ENCODE data around the gene ACRBP. TPM values are rescaled to one million over a fixed set of nuclear protein-coding genes. Genes with fewer than 3 reads are reported as not detected.

Gene ACRBP
- total RNA-seq, 4 donors from 2014 or later = 2.2 to 2.9 (median 2.7) TPM; not detected in 1

GRCh38 chr12:6626654-6627283 is 20.5 kb downstream of the ACRBP start:
- no peak overlapping the region for H3K27ac ChIP-seq
- no peaks in the 10 kb centered on the region for H3K36me3 ChIP-seq
- WGBS, 2 donors (ENCODE audit: low coverage in 1 of 2) = 76 to 85% methylated on average over 6 to 8 of the region's 8 CpGs
- in situ Hi-C loops (cut with MboI; ENCODE audit: low pct_ligation_motif_present in 1 of 4, low pct_unique_long_range_greater_than_20kb in 1 of 4, low sequenced_read_pairs in 3 of 4) = no loop called here
- no peak for DNase-seq
- peaks cover 0 to 10% (median 7%) of the 10 kb centered on the region in 4 donors for H3K4me1 ChIP-seq
- intact Hi-C loops (cut with DNase I; ENCODE audit: low total_unique reads) = no loop called here
- H3K9me3 ChIP-seq = no peaks in the 10 kb centered on the region
- TF ChIP-seq POLR2AphosphoS5 (IDR thresholded peaks at IDR 0.05) = no peak
- no peak for TF ChIP-seq EP300 (IDR thresholded peaks at IDR 0.05; ENCODE audit: low read depth)
- TF ChIP-seq POLR2A (IDR thresholded peaks at IDR 0.05) = no peak
- TF ChIP-seq CTCF (IDR thresholded peaks at IDR 0.05) = no peak
- H3K27me3 ChIP-seq = no peaks in the 10 kb centered on the region
- no peak overlapping the region for H3K4me3 ChIP-seq

- no peak overlapping the region for H3K27ac ChIP-seq
- TF ChIP-seq CTCF (IDR thresholded peaks at IDR 0.05) = no peak
- no peak for TF ChIP-seq EP300 (IDR thresholded peaks at IDR 0.05; ENCODE audit: low read depth)
- no peak for TF ChIP-seq POLR2A (IDR thresholded peaks at IDR 0.05)
- TF ChIP-seq POLR2AphosphoS5 (IDR thresholded peaks at IDR 0.05) = no peak
- in situ Hi-C loops (cut with MboI; ENCODE audit: low pct_ligation_motif_present in 1 of 4, low pct_unique_long_range_greater_than_20kb in 1 of 4, low sequenced_read_pairs in 3 of 4) (no loop called here), intact Hi-C loops (cut with DNase I; ENCODE audit: low total_unique reads) (no loop called here)
- H3K9me3 ChIP-seq = no peaks in the 10 kb centered on the region
- peaks cover 0 to 4% (median 1%) of the 10 kb centered on the region in 4 donors for H3K4me1 ChIP-seq
- H3K27me3 ChIP-seq = no peaks in the 10 kb centered on the region
- H3K4me3 ChIP-seq = no peak overlapping the region
- 95% methylated on average over 26 of the region's 29 CpGs; no CpG with 5 or more reads in 1 of the 2 donors for WGBS, 2 donors (ENCODE audit: low coverage in 1 of 2)
- H3K36me3 ChIP-seq = no peaks in the 10 kb centered on the region
- no peak for DNase-seq
Observed at GRCh38 chr12:6620885-6621274, 26.4 kb downstream of the ACRBP start.

- intact Hi-C loops (cut with DNase I; ENCODE audit: low total_unique reads) = no loop called here
- Histone ChIP-seq H3K27me3 (no peaks in the 10 kb centered on the region), H3K36me3 (no peaks in the 10 kb centered on the region), H3K4me3 (no peak overlapping the region), H3K9me3 (no peaks in the 10 kb centered on the region), H3K4me1 (peaks cover 0 to 4% (median 1%) of the 10 kb centered on the region in 4 donors), H3K27ac (no peak overlapping the region)
- no peak for DNase-seq
- in situ Hi-C loops (cut with MboI; ENCODE audit: low pct_ligation_motif_present in 1 of 4, low pct_unique_long_range_greater_than_20kb in 1 of 4, low sequenced_read_pairs in 3 of 4) = no loop called here
- TF ChIP-seq POLR2A (IDR thresholded peaks at IDR 0.05) (no peak), CTCF (IDR thresholded peaks at IDR 0.05) (peak; percentile 11 to 38 (median 33))
- WGBS, 2 donors (ENCODE audit: low coverage in 1 of 2) = 74% methylated on average over 78 of the region's 88 CpGs; no CpG with 5 or more reads in 1 of the 2 donors
Observed at GRCh38 chr12:6620137-6620884, 26.9 kb downstream of the ACRBP start.

- in situ Hi-C loops (cut with MboI; ENCODE audit: low pct_ligation_motif_present in 1 of 4, low pct_unique_long_range_greater_than_20kb in 1 of 4, low sequenced_read_pairs in 3 of 4) (no loop called here), intact Hi-C loops (cut with DNase I; ENCODE audit: low total_unique reads) (loop anchor here (10.0 kb wide), 2 partner anchors 46 to 156 kb away; partner anchors contain the start of genes ING4 and LAG3)
- Histone ChIP-seq H3K27me3 (no peaks in the 10 kb centered on the region), H3K4me1 (peaks cover 8 to 17% (median 10%) of the 10 kb centered on the region in 4 donors), H3K4me3 (no peak overlapping the region), H3K9me3 (no peaks in the 10 kb centered on the region), H3K27ac (no peak overlapping the region), H3K36me3 (no peaks in the 10 kb centered on the region)
- 66 to 72% methylated on average over 5 of the region's 5 CpGs for WGBS, 2 donors (ENCODE audit: low coverage in 1 of 2)
- DNase-seq = no peak
- TF ChIP-seq CTCF (IDR thresholded peaks at IDR 0.05) (no peak), EP300 (IDR thresholded peaks at IDR 0.05; ENCODE audit: low read depth) (no peak), POLR2A (IDR thresholded peaks at IDR 0.05) (no peak), POLR2AphosphoS5 (IDR thresholded peaks at IDR 0.05) (no peak)
Observed at GRCh38 chr12:6618483-6619225, 28.6 kb downstream of the ACRBP start.

Measured in transverse colon (tissue), 4 donors.